Measurements from ENCODE around the gene NAPEPLD.
"Not testable (repeated sequence)": the region's sequence is repeated elsewhere in the genome, so short reads cannot be mapped to it uniquely, and the experiment has no call there.

- TF ChIP-seq CTCF (optimal IDR thresholded peaks at IDR 0.05 in 1 of 3, IDR thresholded peaks at IDR 0.05 in 1 of 3, conservative IDR thresholded peaks at IDR 0.05 in 1 of 3; ENCODE audit: extremely low read depth in 1 of 3, insufficient read depth in 2 of 3, low read length in 3 of 3); EZH2 (IDR thresholded peaks at IDR 0.05; ENCODE audit: low read length): not testable (repeated sequence)
Measured at GRCh38 chr7:103078226-103078625, 70.7 kb downstream of the NAPEPLD start.
